Activated CD4-positive, alpha-beta T cell treated with anti-CD3 and anti-CD28 coated beads, Interleukin-2, amount 50 U/mL, for 16 hours (primary cell): Measurements from ENCODE around the gene C3orf70.

ENCODE experiments used
- DNase-seq: peaks from one replicate; pipeline ENCODE4 v3.0.0-alpha.2; 2020

The C3orf70 gene

GRCh38 chr3:185084901-185085300 lies 68.0 kb downstream of the C3orf70 start:
- DNase-seq, result no peak

DNA sequence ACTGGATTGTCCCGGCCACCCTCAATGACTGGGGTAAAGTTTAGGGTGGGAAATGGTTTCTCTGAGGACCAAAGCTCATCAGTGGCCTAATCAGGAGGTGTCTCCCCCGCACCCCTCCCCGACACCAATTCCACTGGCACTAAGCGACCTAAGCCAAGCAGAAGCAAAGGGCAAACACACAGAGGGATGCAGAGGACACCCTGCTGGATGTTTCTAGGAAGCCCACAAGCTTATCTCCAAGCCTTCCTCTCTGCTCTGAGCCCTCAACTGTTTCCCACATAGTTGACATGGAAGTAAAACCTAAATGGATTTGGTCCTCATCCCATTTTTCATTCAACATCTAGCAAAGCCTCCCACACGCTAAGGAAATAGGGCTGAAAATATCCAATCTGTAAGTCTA lies 68.5 kb downstream of the C3orf70 start:
- no peak for DNase-seq

DNA sequence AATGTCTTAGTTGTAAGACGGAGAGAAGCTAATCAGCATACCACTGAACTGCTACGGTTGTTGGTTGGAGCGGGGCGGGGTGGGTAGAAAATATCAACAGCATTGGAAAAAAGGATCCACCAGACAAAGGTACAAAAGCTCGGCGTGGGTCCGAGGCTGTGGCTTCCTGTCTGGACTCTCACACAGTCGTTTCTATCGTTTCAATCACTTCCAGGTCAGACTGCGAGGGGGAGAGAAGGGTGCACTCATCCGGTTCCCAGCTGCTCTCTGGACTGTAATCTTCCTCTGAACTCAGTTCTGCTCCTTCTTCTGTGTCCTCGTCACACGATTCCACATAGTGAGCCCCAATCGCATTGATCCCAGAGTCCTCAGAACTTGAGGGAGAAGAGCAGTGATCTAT lies 70.0 kb downstream of the C3orf70 start:
- no peak for DNase-seq

DNA sequence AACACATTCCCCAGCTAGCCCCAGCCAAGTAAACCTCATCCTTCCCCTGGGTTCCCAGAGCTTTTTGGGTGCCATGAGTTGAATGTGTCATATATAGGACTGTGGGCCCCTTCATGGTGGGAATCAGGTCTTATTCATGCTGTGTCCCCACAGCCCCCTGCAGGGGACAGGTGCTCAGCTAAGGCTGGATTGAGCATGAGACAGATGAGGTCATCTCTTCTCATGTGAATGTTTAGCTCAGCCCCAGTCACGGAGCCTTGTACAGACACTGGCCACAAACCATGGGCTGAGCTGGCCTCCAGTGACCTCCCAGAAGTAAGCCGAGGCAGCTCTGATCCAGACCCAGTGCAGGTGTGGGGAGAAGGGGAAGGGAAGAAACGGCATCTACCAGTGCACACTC lies 70.7 kb downstream of the C3orf70 start:
- DNase-seq, result no peak

GRCh38 chr3:185081521-185081920 lies 71.3 kb downstream of the C3orf70 start:
- no peak for DNase-seq

- DNase-seq, result no peak
Measured at GRCh38 chr3:185079625-185080024, 73.2 kb downstream of the C3orf70 start.

- no peak for DNase-seq
Measured at GRCh38 chr3:185076219-185076618, 76.6 kb downstream of the C3orf70 start.

- no peak for DNase-seq
Measured at GRCh38 chr3:185075547-185075946, 77.3 kb downstream of the C3orf70 start.

- no peak for DNase-seq
Measured at GRCh38 chr3:185071287-185071800, 81.5 kb downstream of the C3orf70 start.

DNA sequence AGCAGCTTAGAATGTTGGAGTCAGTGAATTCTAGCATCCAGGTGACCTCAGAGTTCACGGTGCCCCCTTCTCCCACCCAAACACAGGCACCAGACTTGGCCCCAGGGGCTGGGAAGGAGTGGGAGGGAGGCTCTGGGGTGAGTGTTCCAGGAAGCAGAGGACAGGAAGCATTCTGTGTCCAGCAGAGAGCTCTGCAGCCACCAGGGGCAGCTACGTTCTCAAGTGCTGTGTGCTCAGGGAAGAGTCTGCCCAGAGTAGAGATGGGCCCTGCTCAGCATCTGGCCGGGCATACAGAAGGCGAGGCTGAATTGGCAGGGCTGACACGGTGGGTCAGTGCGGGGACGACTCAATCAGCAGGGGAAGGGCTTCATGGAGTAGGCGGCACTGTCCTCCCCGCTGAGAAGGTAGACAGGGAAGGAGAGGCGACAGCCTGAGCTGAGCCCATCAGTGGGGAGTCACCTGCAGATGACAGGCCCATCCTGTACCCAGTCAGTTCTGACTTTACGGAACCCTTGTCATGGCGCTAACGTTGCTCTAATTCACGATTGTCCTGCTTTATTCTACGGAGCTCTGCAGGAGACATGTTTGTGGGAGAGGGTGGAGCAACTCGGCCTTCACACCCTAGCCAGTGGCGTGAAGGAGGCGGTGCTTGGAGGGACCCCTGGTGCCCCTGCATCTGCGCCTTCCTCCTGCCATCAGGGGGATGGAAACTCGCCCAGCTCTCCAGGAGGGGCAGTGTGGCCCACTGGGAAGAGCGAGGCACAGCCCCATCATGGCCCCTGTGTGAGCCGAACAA lies 82.2 kb downstream of the C3orf70 start:
- no peak for DNase-seq

DNA sequence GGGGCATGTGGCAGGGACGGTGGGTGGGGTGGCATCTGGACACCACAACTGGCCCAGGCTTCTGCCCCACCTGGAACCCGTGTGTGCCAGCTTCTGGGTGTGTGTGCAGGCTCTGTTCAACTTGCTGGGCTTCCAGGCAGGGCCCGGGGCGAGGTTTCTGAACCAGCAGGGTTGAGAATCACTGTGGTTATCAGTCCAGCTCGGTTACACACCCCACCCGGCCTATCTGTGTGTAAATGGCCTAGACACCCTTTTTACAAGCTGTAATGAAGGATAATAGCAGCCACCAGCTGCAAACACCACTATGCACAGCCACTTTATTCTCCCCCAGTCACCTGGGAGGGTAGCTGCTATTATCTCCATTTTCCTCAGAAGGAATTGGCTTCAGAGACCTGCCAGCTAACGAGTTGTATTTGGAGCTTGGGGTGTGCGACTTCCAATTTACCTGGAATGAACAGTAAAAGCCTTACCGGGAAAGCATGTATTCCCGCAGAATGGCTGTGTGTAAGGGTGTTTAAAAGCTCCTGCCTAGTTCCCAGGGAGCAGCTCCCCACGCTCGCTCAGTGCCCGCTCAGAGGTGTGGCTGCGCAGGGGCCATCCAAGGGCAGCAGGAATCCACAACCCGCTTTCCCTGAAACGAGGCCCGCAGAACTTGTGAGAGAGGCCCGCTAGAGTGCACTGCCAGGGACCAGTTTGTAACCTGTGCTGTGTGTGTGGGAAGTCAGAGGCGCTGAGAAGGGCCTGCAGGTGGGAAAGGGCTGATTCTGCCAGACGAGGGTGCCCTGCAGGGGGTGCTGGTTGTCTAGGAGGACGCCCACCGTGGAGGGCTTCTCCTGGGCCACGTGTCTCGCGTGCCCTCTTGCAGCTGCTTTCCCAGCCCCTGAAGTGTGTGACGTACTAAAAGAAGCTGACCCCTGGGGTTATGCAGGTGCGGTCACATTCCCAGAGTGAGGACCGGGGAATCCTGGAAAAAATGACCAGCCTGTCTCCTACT lies 83.5 kb downstream of the C3orf70 start:
- no peak for DNase-seq

- no peak for DNase-seq
Measured at GRCh38 chr3:185067173-185067572, 85.7 kb downstream of the C3orf70 start.

DNA sequence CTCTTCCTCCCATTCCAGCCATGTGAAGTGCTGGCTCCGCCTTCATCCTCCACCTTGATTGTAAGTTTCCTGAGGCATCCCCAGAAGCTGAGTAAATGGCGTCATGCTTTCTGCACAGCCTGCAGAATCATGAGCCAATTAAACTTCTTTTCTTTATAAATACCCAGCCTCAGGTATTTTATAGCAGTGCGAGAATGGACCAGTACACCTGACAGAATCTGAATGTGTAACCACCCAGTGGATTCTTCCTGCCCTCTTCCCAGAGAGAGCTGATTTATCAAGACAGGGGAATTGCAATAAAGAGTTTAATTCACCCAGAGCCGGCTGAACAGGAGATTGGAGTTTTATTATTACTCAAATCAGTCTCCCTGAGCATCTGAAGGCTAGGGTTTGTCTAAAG lies 86.6 kb downstream of the C3orf70 start:
- DNase-seq, result no peak

DNA sequence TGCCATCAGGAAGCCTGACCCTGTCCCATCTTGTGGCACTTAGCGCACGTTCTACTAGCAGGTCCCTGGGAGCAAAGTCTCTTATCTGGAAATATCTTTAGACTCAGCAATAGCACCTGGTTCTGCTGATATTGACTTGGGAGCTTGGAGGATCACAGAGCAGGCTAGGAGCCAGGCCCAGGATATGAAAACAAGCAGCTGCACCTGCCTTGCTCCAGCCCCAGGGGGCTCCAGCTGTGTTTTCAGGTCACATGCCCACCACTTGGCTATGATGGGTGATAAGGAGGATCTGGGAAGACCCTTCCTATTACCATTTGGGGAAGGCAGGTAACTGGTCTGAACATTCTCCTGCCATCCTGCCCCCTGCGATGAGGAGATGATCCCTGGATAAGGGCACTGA lies 87.8 kb downstream of the C3orf70 start:
- no peak for DNase-seq

DNA sequence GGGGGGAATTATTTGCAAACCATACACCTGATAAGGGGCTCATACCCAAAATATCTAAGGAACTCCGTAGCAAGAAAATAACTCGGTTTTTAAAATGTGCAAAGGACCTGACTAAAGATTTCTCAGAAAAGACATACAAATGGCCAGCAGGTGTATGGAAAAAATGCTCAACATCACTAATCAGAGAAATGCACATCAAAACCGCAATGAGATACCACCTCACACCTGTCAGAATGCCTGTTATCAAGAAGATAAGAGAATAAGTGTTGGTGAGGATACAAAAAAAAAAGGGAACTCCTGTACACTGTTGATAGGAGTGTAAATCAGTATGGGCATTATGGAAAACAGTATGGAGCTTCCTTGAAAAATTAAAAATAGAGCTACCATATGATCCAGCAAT lies 89.4 kb downstream of the C3orf70 start:
- no peak for DNase-seq

- DNase-seq, result no peak
Measured at GRCh38 chr3:185062191-185062590, 90.7 kb downstream of the C3orf70 start.

DNA sequence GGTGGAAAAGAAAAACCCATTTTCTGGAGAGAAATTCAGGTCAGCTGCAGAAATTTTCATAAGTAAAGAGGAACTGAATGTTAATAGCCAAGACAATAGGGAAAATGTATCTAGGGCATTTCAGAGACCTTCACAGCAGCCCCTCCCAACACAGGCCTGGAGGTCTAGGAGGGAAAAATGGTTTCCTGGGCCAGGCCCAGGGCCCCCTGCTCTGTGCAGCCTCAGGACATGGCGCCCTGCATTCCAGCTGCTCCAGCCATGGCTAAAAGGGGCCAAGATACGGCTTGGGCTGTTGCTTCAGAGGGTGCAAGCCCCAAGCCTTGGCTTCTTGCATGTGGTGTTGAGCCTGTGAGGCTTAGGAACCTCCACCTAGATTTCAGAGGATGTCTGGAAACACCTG lies 92.2 kb downstream of the C3orf70 start:
- no peak for DNase-seq

GRCh38 chr3:185059766-185060165 lies 93.1 kb downstream of the C3orf70 start:
- DNase-seq, result no peak

DNA sequence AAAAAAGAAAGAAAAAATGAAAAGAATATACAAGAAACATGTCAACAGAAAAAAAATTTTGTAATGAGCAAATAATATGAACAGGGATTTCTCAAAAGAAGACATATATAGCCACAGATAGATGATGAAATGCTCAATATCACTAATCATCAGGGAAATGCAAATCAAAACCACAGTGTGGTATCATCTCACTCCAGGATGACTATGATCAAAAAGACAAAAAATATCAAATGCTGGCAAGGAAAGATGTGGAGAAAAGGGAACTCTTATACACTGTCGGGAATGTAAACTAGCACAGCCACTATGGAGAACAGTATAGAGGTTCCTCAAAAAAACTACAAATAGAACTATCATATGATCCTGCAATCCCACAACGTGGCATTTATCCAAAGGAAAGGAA lies 94.1 kb downstream of the C3orf70 start:
- DNase-seq, result no peak

- DNase-seq, result no peak
Measured at GRCh38 chr3:185057829-185058228, 95.0 kb downstream of the C3orf70 start.

- no peak for DNase-seq
Measured at GRCh38 chr3:185056908-185057307, 96.0 kb downstream of the C3orf70 start.

GRCh38 chr3:185052631-185053030 lies 100.2 kb downstream of the C3orf70 start:
- DNase-seq, result no peak

DNA sequence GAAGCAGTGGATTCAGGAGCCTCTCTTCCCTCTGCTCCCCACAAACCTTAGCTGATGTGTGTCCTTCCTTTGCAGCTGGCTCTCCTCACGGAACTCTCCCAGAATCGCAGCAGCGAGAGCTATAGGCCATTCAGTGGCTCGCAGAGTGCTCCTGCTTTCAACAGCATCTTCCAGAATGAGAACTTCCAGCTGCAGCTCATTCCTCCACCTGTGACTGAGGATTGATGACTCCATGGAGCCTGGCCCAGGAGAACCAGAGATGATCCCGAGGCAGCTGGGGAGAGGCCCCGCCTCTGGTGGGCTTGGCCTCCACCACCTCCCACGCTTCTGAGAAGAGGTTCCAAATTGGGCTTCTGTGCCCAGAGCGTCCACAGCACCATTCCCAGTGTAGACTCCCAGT lies 101.1 kb downstream of the C3orf70 start:
- DNase-seq, result no peak

DNA sequence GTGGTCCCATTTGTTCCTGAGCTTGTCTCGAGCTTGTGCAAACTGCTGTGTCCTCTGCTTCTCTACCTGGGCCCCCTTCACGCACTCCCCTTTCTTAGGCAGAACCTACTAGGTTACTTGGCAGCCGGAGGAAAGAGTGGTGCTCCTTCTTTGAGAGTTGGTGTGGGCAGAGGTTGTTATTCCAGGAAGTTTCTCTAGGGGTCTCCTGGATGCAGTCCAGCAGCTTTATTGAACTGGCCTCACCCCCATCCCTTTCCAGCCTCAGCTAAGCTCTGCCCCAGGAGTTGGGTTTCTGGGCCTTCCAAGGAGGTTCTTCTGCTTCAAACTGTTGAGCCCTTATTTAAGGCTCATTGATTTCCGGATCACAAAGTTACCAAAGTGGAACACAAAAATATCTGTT lies 103.2 kb downstream of the C3orf70 start:
- DNase-seq, result no peak
